Esophagus squamous epithelium (tissue), 4 donors: Measurements from ENCODE around the gene CEP128.

ENCODE experiments used
- POLR2A ChIP-seq, 4 donors: fragments of 450-650 bp; IDR thresholded peaks; one replicate each; pipeline ENCODE4 v1.6.1; 2017; ENCODE audit warnings: antibody characterized with exemption in 4 of 4, mild to moderate bottlenecking in 4 of 4, moderate library complexity in 3 of 4
- TF ChIP-seq, protein P1 (sequence below), 6 experiments: fragments of 450-650 bp in 4 of 6; fragments of 200-600 bp in 2 of 6; sonication (generic) in 2 of 6; IDR thresholded peaks; one replicate each; pipeline ENCODE4 v1.5.1; 2016 to 2019; ENCODE audit warnings: antibody characterized with exemption in 6 of 6, mild to moderate bottlenecking in 4 of 6, moderate library complexity in 4 of 6

DNA sequence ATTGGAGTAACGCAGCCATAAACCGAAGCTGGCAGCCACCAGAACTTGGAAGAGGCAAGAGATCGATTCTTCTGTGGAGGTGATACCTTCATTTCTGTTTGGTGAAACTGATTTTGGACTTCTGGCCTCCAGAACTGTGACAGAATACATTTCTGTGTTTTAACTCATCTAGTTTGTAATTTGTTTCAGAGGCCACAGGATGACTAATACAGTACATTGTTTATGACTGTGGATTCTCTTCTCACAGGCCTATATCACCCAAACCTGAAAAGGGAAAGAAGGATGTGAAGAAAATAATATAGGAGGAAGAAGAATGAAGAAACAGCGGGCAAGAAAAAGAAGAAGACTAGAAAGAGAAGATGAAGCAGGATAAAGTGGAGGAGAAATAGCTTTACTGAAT is 466.5 kb downstream of the CEP128 start:
- TF ChIP-seq, protein P1, sequence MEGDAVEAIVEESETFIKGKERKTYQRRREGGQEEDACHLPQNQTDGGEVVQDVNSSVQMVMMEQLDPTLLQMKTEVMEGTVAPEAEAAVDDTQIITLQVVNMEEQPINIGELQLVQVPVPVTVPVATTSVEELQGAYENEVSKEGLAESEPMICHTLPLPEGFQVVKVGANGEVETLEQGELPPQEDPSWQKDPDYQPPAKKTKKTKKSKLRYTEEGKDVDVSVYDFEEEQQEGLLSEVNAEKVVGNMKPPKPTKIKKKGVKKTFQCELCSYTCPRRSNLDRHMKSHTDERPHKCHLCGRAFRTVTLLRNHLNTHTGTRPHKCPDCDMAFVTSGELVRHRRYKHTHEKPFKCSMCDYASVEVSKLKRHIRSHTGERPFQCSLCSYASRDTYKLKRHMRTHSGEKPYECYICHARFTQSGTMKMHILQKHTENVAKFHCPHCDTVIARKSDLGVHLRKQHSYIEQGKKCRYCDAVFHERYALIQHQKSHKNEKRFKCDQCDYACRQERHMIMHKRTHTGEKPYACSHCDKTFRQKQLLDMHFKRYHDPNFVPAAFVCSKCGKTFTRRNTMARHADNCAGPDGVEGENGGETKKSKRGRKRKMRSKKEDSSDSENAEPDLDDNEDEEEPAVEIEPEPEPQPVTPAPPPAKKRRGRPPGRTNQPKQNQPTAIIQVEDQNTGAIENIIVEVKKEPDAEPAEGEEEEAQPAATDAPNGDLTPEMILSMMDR (IDR thresholded peaks at IDR 0.05), result no peak
- no peak for TF ChIP-seq POLR2A (IDR thresholded peaks at IDR 0.05)
